ENCODE results near the gene PCNX2.

The PCNX2 gene

GRCh38 chr1:233055879-233056641, 239.5 kb downstream of the PCNX2 start:
- no peak for DNase-seq

GRCh38 chr1:233045588-233045987, 249.9 kb downstream of the PCNX2 start:
- DNase-seq = peak in 1 of 2 experiments; percentile 59

DNA sequence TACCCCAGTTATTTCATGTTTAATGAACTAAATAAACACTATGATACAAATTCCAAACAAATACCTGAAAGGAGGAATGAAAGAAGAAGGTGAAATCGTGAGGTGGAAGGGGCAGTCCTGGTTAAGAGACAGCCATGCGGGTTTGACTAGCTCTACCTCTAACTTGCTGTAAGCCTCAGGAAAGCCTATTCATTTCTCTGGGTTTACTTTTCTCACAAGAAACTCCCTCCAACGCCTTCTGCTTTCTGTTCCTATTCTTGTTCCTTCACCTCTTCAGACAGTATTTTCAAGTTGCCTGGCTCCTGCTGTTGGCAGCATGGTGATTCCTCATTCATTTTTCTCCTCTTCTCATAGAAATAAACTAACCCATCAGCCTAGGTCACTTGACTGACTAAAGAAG, 252.7 kb downstream of the PCNX2 start:
- no peak for DNase-seq

DNA sequence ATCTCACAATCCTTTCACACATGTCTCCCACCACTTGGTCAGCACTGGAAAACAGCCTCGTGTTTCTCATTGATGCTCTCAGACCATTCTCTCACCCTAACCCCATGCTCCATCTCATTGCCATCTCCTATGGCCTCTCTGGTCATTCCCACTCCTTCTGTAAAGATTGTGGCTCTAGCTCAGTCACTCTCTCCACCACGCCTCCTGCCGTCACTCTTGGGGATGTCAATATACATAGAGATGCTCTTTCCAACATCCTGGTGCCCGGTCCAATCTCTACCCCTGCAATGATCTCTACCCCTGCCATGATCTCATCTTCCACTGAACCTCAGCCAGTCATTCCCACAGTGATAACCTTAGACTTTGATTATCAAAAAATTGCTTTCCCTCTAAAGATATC, 255.0 kb downstream of the PCNX2 start:
- DNase-seq = no peak

GRCh38 chr1:233038581-233038980, 256.9 kb downstream of the PCNX2 start:
- no peak for DNase-seq

DNA sequence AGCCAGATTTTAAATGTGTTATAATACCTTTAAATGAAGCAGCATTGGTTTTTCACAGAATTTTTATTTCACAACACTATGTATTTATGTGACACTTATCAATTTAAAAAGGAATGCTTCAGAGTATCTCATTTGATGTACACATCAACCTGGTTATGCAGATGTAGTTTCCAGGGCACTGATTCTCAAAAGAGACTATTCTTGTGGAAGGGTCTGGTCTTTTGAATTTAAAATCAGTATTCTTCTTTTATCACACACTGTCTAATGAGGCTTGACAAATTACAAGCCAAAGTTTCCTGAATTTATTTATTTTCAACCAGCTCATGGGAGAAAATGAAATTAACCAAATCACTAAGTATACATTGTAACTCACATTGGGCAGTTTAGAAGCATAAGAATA, 257.7 kb downstream of the PCNX2 start:
- DNase-seq = no peak

DNA sequence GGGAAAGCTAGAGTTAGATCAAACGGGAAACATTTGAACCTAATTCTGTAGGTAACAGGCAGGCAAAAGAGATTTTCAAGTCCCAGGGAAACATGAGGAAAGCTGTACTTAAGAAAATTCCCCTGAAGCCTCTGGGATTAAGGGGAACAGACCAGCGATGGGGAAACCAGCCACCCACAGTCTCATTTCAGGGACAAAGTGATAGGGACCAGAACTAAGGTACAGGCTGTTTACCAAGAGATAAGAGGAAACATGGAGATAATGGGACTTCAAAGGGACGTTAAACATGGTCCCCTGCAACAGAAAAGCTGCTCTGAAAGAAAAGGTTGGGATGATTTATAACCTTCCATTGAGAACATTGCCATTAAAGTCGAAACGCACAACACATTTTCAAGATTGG, 260.7 kb downstream of the PCNX2 start:
- DNase-seq = no peak

DNA sequence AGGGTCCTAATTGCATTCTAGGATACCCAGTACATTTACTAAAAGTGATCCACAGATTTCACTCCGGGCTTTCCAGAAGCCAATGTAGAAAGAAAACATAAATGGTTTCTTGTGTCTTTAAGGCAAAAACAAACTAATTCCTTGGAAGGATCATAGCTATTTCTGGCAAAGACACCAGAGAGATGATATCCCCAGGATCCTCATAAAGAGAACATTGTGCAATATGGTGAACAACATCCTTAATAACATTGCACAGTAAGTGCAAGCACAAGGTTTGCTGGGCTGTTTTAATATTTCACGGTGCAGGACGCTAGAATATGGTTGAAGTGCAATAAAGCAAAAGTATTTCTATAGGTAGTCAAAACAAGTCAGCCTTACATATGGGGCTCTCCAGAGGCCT, 262.2 kb downstream of the PCNX2 start:
- no peak for DNase-seq

DNA sequence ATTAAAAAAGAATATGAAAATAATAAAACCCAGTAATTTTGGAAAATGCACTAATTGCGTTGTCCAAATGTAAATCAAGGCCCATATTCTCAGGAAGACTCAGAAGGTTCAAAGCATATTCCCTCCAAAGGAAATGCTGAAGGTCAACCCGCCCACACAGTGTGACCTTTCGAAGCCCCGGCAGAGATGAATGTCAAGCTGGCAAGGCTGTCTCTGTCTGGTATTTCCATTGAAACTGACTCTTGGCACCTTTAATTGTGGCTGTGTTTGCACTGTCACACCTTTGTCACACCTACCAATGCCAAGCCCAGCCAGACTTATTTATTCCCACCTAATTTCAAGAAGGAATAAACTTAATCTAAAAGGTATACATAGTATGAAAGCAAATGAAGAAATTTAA, 262.6 kb downstream of the PCNX2 start:
- DNase-seq = no peak

GRCh38 chr1:233031521-233031920, 264.0 kb downstream of the PCNX2 start:
- no peak for DNase-seq

GRCh38 chr1:233027046-233027445, 268.5 kb downstream of the PCNX2 start:
- DNase-seq = no peak

- DNase-seq = no peak
These were observed 270.0 kb downstream of the PCNX2 start for GRCh38 chr1:233025567-233025966.

DNA sequence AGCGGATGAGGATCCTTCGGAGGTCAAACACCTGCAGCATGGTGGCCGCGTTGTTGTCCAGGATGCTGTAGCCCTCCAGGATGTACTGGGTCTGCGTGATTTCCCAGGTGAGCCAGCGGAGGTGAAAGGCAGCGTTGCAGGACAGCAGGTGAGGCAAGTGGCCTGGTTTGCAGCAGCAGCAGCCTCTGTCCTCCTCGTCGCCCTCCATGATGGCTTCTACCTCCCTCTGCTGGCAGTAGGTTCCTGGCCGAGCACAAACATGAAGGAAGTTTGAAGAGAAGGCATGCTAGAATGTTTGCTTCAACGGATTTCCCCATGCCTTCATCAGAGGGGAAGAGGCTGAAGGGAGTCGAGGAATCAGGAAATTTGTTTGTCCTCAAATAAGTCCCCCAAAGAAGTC, 270.4 kb downstream of the PCNX2 start:
- peak in 1 of 2 experiments; percentile 11 for DNase-seq

DNA sequence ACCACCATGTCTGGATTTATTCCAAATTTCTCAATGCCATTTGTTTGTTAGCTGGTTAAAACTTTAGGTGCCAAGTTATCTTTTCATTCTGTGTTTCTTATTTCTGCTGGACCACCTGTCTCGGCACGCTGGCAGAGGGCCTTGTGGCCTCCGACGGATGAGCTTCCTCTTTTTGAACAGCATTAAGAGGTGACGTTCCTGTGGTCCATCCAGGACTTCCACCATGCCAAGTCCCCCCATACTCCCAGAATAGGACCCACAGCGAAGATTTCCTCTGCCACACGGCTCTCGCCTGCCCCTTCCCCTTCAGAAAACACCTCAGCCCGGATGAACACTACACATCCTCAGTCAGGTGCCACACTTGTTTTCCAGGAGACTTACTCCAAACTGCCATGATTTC, 271.3 kb downstream of the PCNX2 start:
- DNase-seq = no peak

GRCh38 chr1:233022246-233022645, 273.3 kb downstream of the PCNX2 start:
- DNase-seq = no peak

- no peak for DNase-seq
These were observed 275.1 kb downstream of the PCNX2 start for GRCh38 chr1:233020426-233020825.

DNA sequence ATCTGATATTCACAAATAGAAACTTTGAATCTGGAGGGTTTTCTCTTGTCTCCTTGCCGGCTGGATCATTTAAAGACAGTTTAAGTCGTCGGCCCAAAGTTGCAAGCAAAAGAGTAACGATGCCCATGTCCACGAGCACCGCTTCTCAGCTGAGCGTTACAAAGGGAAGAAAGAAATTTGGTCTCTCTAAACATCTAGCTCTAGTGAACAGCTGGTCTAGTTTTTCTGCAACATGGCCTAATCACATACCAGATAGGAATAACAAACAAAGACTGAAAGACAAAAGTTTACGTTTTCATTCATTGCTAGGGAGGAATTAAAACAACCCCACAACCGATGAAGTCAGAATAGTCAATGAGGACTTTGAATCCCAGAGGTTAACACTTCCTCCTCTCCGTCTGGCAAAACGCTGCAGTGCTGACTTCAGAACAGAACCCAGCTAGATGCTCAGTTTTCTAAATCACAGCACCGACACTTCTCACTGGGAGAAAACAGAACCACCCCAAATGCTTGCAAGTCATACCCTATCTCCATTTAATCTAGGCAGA, 275.7 kb downstream of the PCNX2 start:
- DNase-seq = no peak

DNA sequence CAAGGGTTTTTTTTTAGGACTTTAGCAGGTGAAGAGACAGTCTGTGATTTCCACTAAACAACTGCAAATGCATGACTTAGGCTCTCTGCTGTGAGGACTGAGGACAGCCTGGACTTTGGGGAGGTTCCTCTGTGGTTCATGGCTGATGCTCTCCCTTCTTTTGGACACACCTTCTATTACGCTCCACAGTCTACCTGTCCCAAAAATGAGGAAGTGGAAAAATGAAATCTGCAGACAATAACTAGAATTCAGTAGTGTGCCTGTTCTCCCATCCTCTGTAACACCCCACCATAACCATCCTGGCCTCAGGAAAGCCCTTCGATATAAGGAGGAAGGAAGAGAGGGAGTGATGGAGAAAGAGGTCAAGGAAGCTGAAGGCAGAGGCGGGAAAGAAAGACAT, 276.4 kb downstream of the PCNX2 start:
- DNase-seq = no peak

DNA sequence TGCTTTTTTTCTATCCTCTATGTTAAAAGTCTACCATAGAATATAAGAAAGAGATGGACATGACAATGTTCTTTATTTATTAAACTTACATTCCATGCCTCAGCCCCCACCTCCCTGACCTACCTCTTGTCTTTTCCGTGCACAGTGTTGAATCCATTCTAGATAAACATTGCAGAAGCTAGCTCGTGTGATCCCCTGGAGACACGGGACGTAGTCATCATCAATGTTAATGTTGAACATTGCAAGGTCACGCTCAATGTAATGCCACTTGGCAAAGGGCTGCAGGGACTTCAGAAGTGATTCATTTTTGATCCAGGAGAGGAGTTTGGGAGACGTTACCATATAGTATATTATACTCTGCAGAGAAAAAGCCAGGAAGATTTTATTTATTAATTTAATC, 278.7 kb downstream of the PCNX2 start:
- DNase-seq = no peak

DNA sequence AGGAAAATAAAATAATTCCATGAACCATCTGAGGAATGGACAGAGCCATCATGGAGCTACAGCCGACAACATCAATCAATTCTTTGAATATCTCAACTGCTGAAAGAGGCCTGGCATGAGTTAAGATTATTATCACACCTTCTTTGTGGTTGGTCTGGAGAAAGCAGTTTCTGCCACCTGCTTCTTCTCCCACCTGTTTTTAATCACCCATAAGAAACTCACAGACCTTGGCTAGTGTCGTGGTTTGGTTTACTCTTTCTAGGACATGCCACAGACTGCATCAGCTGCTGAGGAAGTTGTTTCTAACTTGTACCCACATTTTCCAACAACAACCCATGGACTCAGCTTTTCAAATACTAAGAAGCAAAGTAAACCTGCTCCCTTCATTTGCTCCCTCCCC, 279.6 kb downstream of the PCNX2 start:
- DNase-seq = no peak

- DNase-seq = no peak
These were observed 283.5 kb downstream of the PCNX2 start for GRCh38 chr1:233012021-233012420.

DNA sequence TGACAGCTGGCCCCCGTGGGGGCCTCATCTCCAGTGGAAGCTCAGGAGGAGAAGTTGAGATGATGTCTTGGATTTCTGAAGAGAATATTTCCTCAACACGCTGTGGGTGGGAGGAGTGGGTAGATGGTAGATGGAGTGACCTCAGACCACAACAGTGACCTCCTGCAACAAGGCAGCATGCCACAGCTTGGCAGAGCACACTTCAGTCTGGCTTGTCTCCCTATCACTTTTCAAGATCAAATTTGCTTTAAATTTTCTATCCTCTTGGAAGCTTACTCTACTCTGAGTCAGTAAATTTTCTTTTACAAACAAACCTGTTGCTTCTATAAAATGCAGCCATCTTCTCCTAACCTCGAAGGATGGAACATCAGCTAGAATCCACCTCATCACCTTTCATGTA, 285.4 kb downstream of the PCNX2 start:
- DNase-seq = no peak

GRCh38 chr1:233006541-233006973, 289.0 kb downstream of the PCNX2 start:
- no peak for DNase-seq

GRCh38 chr1:233006108-233006507, 289.4 kb downstream of the PCNX2 start:
- DNase-seq = no peak

GRCh38 chr1:233005703-233006102, 289.8 kb downstream of the PCNX2 start:
- no peak for DNase-seq
